DND-41 (cell line): Measurements from ENCODE around the gene PGA3.

Source experiments
- ATAC-seq: fragments of 200-7000 bp; cut with Tn5 transposase; 3 replicates; pipeline ENCODE4 v1.9.1; 2021; ENCODE audit warnings: low read depth; ENCODE audit not compliant: insufficient read depth
- DNase-seq: peaks from one replicate; pipeline ENCODE4 v3.0.0-alpha.2; 2020
- H2AFZ ChIP-seq: 2 replicates; pipeline ENCODE4 v1.6.0; 2012; ENCODE audit warnings: low read depth, low read length
- H3K27ac ChIP-seq: 2 replicates; pipeline ENCODE4 v1.5.1; 2012; ENCODE audit warnings: low read length, inconsistent platforms
- H3K27me3 ChIP-seq: fragments of 200-600 bp; sonication (generic); 2 replicates; pipeline ENCODE4 v1.6.0; 2012; ENCODE audit warnings: low read length, mild to moderate bottlenecking, inconsistent platforms; ENCODE audit not compliant: insufficient read depth, poor library complexity
- H3K36me3 ChIP-seq: 2 replicates; pipeline ENCODE4 v1.5.1; 2012; ENCODE audit warnings: low read length, inconsistent platforms; ENCODE audit not compliant: insufficient read depth
- H3K4me1 ChIP-seq: 2 replicates; pipeline ENCODE4 v1.5.1; 2012; ENCODE audit warnings: mild to moderate bottlenecking, low read length; ENCODE audit not compliant: insufficient read depth
- H3K4me2 ChIP-seq: 2 replicates; pipeline ENCODE4 v1.6.0; 2012; ENCODE audit warnings: mild to moderate bottlenecking, moderate library complexity, low read length, inconsistent platforms; ENCODE audit not compliant: insufficient read depth
- H3K4me3 ChIP-seq, 2 experiments: fragments of 200-600 bp in 1 of 2; shearing (Covaris generic) in 1 of 2; 2 replicates each; pipeline ENCODE4 v1.5.1; 2012 to 2016; ENCODE audit warnings: inconsistent platforms in 2 of 2, low read length in 2 of 2, mild to moderate bottlenecking in 2 of 2, low read depth in 1 of 2, moderate library complexity in 1 of 2
- H3K79me2 ChIP-seq: 2 replicates; pipeline ENCODE4 v1.6.0; 2012; ENCODE audit warnings: low read length, inconsistent platforms; ENCODE audit not compliant: insufficient read depth
- H3K9ac ChIP-seq: 2 replicates; pipeline ENCODE4 v1.6.0; 2012; ENCODE audit warnings: low read depth, mild to moderate bottlenecking, inconsistent platforms, low read length, moderate library complexity
- H3K9me3 ChIP-seq: 2 replicates; pipeline ENCODE4 v1.5.1; 2012; ENCODE audit warnings: low read length, moderate library complexity, mild to moderate bottlenecking, inconsistent platforms; ENCODE audit not compliant: insufficient read depth, severe bottlenecking
- H4K20me1 ChIP-seq: 2 replicates; pipeline ENCODE4 v1.6.0; 2012; ENCODE audit warnings: low read length; ENCODE audit not compliant: insufficient read depth
- CTCF ChIP-seq: IDR thresholded peaks from 2 replicates; pipeline ENCODE4 v1.5.1; 2012; ENCODE audit warnings: borderline replicate concordance, low read length, moderate library complexity, mild to moderate bottlenecking; ENCODE audit not compliant: poor library complexity, severe bottlenecking; ENCODE audit errors: extremely low read depth
- EZH2 ChIP-seq: IDR thresholded peaks from 3 replicates; pipeline ENCODE4 v1.6.1; 2012; ENCODE audit warnings: borderline replicate concordance, low read depth, mild to moderate bottlenecking, moderate library complexity, low read length, inconsistent platforms; ENCODE audit not compliant: severe bottlenecking

PGA3 gene

DNA sequence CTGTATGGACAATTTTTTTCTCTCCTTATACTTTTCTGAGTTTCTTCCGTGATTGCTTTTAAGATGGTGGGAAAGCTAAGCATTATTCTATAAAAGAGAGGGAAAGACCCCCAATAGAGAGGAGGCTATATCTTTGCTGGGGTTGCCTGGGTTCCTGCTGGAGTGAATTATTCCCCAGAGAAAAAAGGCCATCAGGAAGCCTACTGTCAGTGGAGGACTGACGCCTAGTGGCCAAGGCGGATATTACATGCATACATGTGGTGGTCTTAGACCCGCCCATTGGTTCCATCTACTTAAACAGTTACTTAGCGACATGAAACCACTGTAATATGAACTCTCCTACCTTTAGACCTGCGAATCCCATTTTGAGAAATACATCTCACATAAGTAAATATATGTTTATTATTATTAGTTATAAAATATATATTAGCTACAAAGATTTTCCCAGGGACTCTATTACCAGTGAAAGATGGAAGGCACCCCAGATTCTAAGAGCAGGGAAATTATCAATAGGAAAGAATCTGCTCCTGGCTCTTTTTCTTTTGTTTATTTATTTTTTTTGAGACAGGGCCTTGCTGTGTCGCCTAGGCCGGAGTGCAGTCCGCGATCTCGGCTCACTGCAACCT, 15.7 kb upstream of the PGA3 start:
- H3K27ac ChIP-seq: no peak overlapping the region
- TF ChIP-seq CTCF (peak; percentile 95), EZH2 (no peak)
- no peaks in the 10 kb centered on the region for H3K79me2 ChIP-seq
- no peaks in the 10 kb centered on the region for H3K36me3 ChIP-seq
- H3K9ac ChIP-seq: no peak overlapping the region
- H3K9me3 ChIP-seq: no peaks in the 10 kb centered on the region
- DNase-seq (peak; percentile 83), ATAC-seq (peak; percentile 98)
- no peaks in the 10 kb centered on the region for H4K20me1 ChIP-seq
- H3K27me3 ChIP-seq: no peaks in the 10 kb centered on the region
- H2AFZ ChIP-seq: no peak overlapping the region
- no peaks in the 10 kb centered on the region for H3K4me1 ChIP-seq
- H3K4me3 ChIP-seq: no peak overlapping the region
- no peak overlapping the region for H3K4me2 ChIP-seq

GRCh38 chr11:61189933-61190332, 13.4 kb upstream of the PGA3 start:
- H3K9me3 ChIP-seq: no peaks in the 10 kb centered on the region
- peaks cover 3% of the 10 kb centered on the region for H3K27me3 ChIP-seq
- H4K20me1 ChIP-seq: no peaks in the 10 kb centered on the region
- no peak overlapping the region for H3K4me3 ChIP-seq
- H3K4me1 ChIP-seq: no peaks in the 10 kb centered on the region
- TF ChIP-seq EZH2: no peak
- TF ChIP-seq CTCF: no peak
- H3K79me2 ChIP-seq: no peaks in the 10 kb centered on the region
- H3K36me3 ChIP-seq: no peaks in the 10 kb centered on the region
- H2AFZ ChIP-seq: no peak overlapping the region
- H3K4me2 ChIP-seq: no peak overlapping the region
- H3K9ac ChIP-seq: no peak overlapping the region
- ATAC-seq: no peak
- DNase-seq: no peak
- H3K27ac ChIP-seq: no peak overlapping the region

- Histone ChIP-seq H3K27me3 (peaks cover 12% of the 10 kb centered on the region), H3K79me2 (no peaks in the 10 kb centered on the region), H3K27ac (no peak overlapping the region), H3K9me3 (no peaks in the 10 kb centered on the region), H4K20me1 (no peaks in the 10 kb centered on the region), H2AFZ (no peak overlapping the region), H3K9ac (no peak overlapping the region), H3K4me1 (no peaks in the 10 kb centered on the region), H3K4me2 (no peak overlapping the region), H3K36me3 (no peaks in the 10 kb centered on the region), H3K4me3 (no peak overlapping the region)
- no peak for DNase-seq
- no peak for ATAC-seq
- TF ChIP-seq CTCF: no peak
- TF ChIP-seq EZH2: no peak
Measured at GRCh38 chr11:61193596-61193995, 9.7 kb upstream of the PGA3 start.

GRCh38 chr11:61194169-61194671, 9.1 kb upstream of the PGA3 start:
- no peak for ATAC-seq
- Histone ChIP-seq H3K36me3 (no peaks in the 10 kb centered on the region), H3K9me3 (no peaks in the 10 kb centered on the region), H3K27me3 (peaks cover 12% of the 10 kb centered on the region), H3K27ac (no peak overlapping the region), H3K9ac (no peak overlapping the region), H4K20me1 (no peaks in the 10 kb centered on the region), H3K4me1 (no peaks in the 10 kb centered on the region), H2AFZ (no peak overlapping the region), H3K4me2 (no peak overlapping the region), H3K4me3 (no peak overlapping the region), H3K79me2 (no peaks in the 10 kb centered on the region)
- no peak for DNase-seq
- no peak for TF ChIP-seq CTCF
- TF ChIP-seq EZH2: no peak
